Measurements from ENCODE around the gene LRP8. TPM values are rescaled to one million over a fixed set of nuclear protein-coding genes. Genes with fewer than 3 reads are reported as not detected.

Gene LRP8
- total and polyA plus RNA-seq, 2 experiments from 2014 or later = 1.3 to 8.9 TPM

GRCh38 chr1:53246261-53247134 is 81.4 kb downstream of the LRP8 start:
- Histone ChIP-seq H3K36me3 (ENCODE audit: low read depth) (no peaks in the 10 kb centered on the region), H3K4me1 (ENCODE audit: insufficient read depth) (peaks cover 12% of the 10 kb centered on the region), H3K27ac (peak overlapping the region; percentile 59), H4K20me1 (ENCODE audit: insufficient read depth) (no peaks in the 10 kb centered on the region), H3K79me2 (ENCODE audit: insufficient read depth) (no peaks in the 10 kb centered on the region), H3K9me3 (ENCODE audit: low read depth) (no peaks in the 10 kb centered on the region), H3F3A (ENCODE audit: insufficient read depth) (peaks cover 9% of the 10 kb centered on the region), H3K27me3 (replicated peaks; ENCODE audit: insufficient read depth) (no peaks in the 10 kb centered on the region), H3K4me2 (ENCODE audit: unreplicated experiment) (no peak overlapping the region), H3K9ac (no peak overlapping the region), H3K9me2 (ENCODE audit: insufficient read depth) (no peaks in the 10 kb centered on the region), H3K4me3 (no peak overlapping the region), H2AFZ (peak overlapping the region; percentile 10; the same call in 1 of the 2 replicates)
- TF ChIP-seq EZH2 (IDR thresholded peaks at IDR 0.05; ENCODE audit: insufficient read depth, poor library complexity, severe bottlenecking) = no peak
- TF ChIP-seq EZH2phosphoT487 (IDR thresholded peaks at IDR 0.05; ENCODE audit: insufficient read depth, low read depth) = no peak
- in situ Hi-C loops (cut with MboI) = no loop called here
- 68% methylated on average over 4 of the region's 4 CpGs for WGBS, 2 experiments (ENCODE audit: low coverage in 1 of 2, low lambda C conversion rate in 2 of 2, missing lambda C conversion rate in 2 of 2)
- DNase-seq = peak; percentile 85

- no peak for DNase-seq
- no peaks in the 10 kb centered on the region for H3K36me3 ChIP-seq (ENCODE audit: low read depth)
- H3K4me1 ChIP-seq (ENCODE audit: insufficient read depth) = peaks cover 12% of the 10 kb centered on the region
- H4K20me1 ChIP-seq (ENCODE audit: insufficient read depth) = no peaks in the 10 kb centered on the region
- 76 to 83% methylated on average over 4 of the region's 4 CpGs for WGBS, 2 experiments (ENCODE audit: low coverage in 1 of 2, low lambda C conversion rate in 2 of 2, missing lambda C conversion rate in 2 of 2)
- no peak overlapping the region for H3K4me2 ChIP-seq (ENCODE audit: unreplicated experiment)
- H3K9me2 ChIP-seq (ENCODE audit: insufficient read depth) = no peaks in the 10 kb centered on the region
- H3K4me3 ChIP-seq = no peak overlapping the region
- no peak overlapping the region for H3K9ac ChIP-seq
- H3K27ac ChIP-seq = no peak overlapping the region
- in situ Hi-C loops (cut with MboI) = no loop called here
- peaks cover 16% of the 10 kb centered on the region for H3F3A ChIP-seq (ENCODE audit: insufficient read depth)
- TF ChIP-seq EZH2 (IDR thresholded peaks at IDR 0.05; ENCODE audit: insufficient read depth, poor library complexity, severe bottlenecking) = no peak
- TF ChIP-seq EZH2phosphoT487 (IDR thresholded peaks at IDR 0.05; ENCODE audit: insufficient read depth, low read depth) = no peak
- no peaks in the 10 kb centered on the region for H3K27me3 ChIP-seq (replicated peaks; ENCODE audit: insufficient read depth)
- no peak overlapping the region for H2AFZ ChIP-seq
- no peaks in the 10 kb centered on the region for H3K79me2 ChIP-seq (ENCODE audit: insufficient read depth)
- H3K9me3 ChIP-seq (ENCODE audit: low read depth) = no peaks in the 10 kb centered on the region
These were observed 83.7 kb downstream of the LRP8 start for GRCh38 chr1:53244141-53244540.

GRCh38 chr1:53242381-53242780 is 85.5 kb downstream of the LRP8 start:
- DNase-seq = no peak
- 79 to 84% methylated on average over 4 of the region's 4 CpGs for whole genome bisulfite sequencing, 2 experiments (ENCODE audit: low coverage in 1 of 2, low lambda C conversion rate in 2 of 2, missing lambda C conversion rate in 2 of 2)
- Histone ChIP-seq H3K27me3 (replicated peaks; ENCODE audit: insufficient read depth) (no peaks in the 10 kb centered on the region), H3K4me2 (ENCODE audit: unreplicated experiment) (no peak overlapping the region), H3K4me1 (ENCODE audit: insufficient read depth) (peaks cover 13% of the 10 kb centered on the region), H4K20me1 (ENCODE audit: insufficient read depth) (no peaks in the 10 kb centered on the region), H3K36me3 (ENCODE audit: low read depth) (no peaks in the 10 kb centered on the region), H3K9me3 (ENCODE audit: low read depth) (no peaks in the 10 kb centered on the region), H3K79me2 (ENCODE audit: insufficient read depth) (peaks cover 9% of the 10 kb centered on the region), H3K27ac (no peak overlapping the region), H3K9me2 (ENCODE audit: insufficient read depth) (no peaks in the 10 kb centered on the region), H3K9ac (no peak overlapping the region), H3K4me3 (no peak overlapping the region), H3F3A (ENCODE audit: insufficient read depth) (peaks cover 14% of the 10 kb centered on the region), H2AFZ (no peak overlapping the region)
- in situ Hi-C loops (cut with MboI) = no loop called here
- TF ChIP-seq EZH2phosphoT487 (IDR thresholded peaks at IDR 0.05; ENCODE audit: insufficient read depth, low read depth) = no peak

GRCh38 chr1:53241828-53242227 is 86.0 kb downstream of the LRP8 start:
- Histone ChIP-seq H3K4me3 (no peak overlapping the region), H3K9ac (no peak overlapping the region), H3K27me3 (replicated peaks; ENCODE audit: insufficient read depth) (no peaks in the 10 kb centered on the region), H3F3A (ENCODE audit: insufficient read depth) (peaks cover 9% of the 10 kb centered on the region), H3K27ac (no peak overlapping the region), H2AFZ (no peak overlapping the region), H3K4me2 (ENCODE audit: unreplicated experiment) (no peak overlapping the region), H3K9me3 (ENCODE audit: low read depth) (no peaks in the 10 kb centered on the region), H3K4me1 (ENCODE audit: insufficient read depth) (peaks cover 12% of the 10 kb centered on the region), H3K79me2 (ENCODE audit: insufficient read depth) (peaks cover 15% of the 10 kb centered on the region), H4K20me1 (ENCODE audit: insufficient read depth) (no peaks in the 10 kb centered on the region), H3K9me2 (ENCODE audit: insufficient read depth) (no peaks in the 10 kb centered on the region), H3K36me3 (ENCODE audit: low read depth) (no peaks in the 10 kb centered on the region)
- WGBS, 2 experiments (ENCODE audit: low coverage in 1 of 2, low lambda C conversion rate in 2 of 2, missing lambda C conversion rate in 2 of 2) = 77 to 78% methylated on average over 2 of the region's 2 CpGs
- in situ Hi-C loops (cut with MboI) = no loop called here
- no peak for DNase-seq
- TF ChIP-seq EZH2phosphoT487 (IDR thresholded peaks at IDR 0.05; ENCODE audit: insufficient read depth, low read depth) (no peak), EZH2 (IDR thresholded peaks at IDR 0.05; ENCODE audit: insufficient read depth, poor library complexity, severe bottlenecking) (no peak)

Data from GM23248 (cell line).